Endothelial cell of umbilical vein (primary cell): ENCODE measurements around the gene CAV1. TPM values are rescaled to one million over a fixed set of nuclear protein-coding genes. Genes with fewer than 3 reads are reported as not detected.

Experiments
- BruUV-seq: library from RNA; stranded (reverse); fragments of 400-500 nt; replicated peaks from 2 replicates; lab custom pipeline; 2021; lab: Mats Ljungman, UMichigan
- CTCF ChIA-PET: fragments of 300-600, 350-600 bp; sonication (Branson Sonifier 250); formaldehyde crosslinking; loops from one replicate; lab custom pipeline; 2021; ENCODE audit warnings: antibody characterized with exemption, inconsistent platforms; lab: Charles Lee
- POLR2A ChIA-PET: fragments of 300-600, 350-600 bp; sonication (Branson Sonifier 250); formaldehyde crosslinking; loops from one replicate; lab custom pipeline; 2021; ENCODE audit warnings: antibody characterized with exemption, inconsistent platforms; lab: Charles Lee
- DNase-seq: peaks from one replicate; pipeline ENCODE4 v3.0.0-alpha.2; 2011; ENCODE audit warnings: low read depth, low spot score
- FAIRE-seq: peaks from 2 replicates; lab custom pipeline; 2011; peaks lifted over from hg19 to GRCh38; lab: Jason Lieb, UNC
- H2AFZ ChIP-seq: 2 replicates; pipeline ENCODE4 v1.6.0; 2012; ENCODE audit warnings: low read depth, low read length, control low read depth, inconsistent platforms
- H3K27ac ChIP-seq: 2 replicates; pipeline ENCODE4 v1.5.1; 2011; ENCODE audit warnings: low read depth, mild to moderate bottlenecking, control low read depth, low read length, moderate library complexity; ENCODE audit not compliant: insufficient read depth
- H3K27me3 ChIP-seq, 2 experiments: 2 replicates each; pipeline versions ENCODE4 v1.6.0 to v1.6.1; 2011; ENCODE audit warnings: low read length in 2 of 2, mixed read lengths in 1 of 2; ENCODE audit not compliant: control insufficient read depth in 2 of 2, insufficient read depth in 2 of 2
- H3K36me3 ChIP-seq, 2 experiments: 2 replicates in 1 of 2; 3 replicates in 1 of 2; pipeline ENCODE4 v1.5.1; 2011; ENCODE audit warnings: low read length in 2 of 2, mild to moderate bottlenecking in 1 of 2, moderate library complexity in 1 of 2; ENCODE audit not compliant: control insufficient read depth in 2 of 2, insufficient read depth in 2 of 2; ENCODE audit errors: extremely low read depth in 1 of 2
- H3K4me1 ChIP-seq: 3 replicates; pipeline ENCODE4 v1.5.1; 2011; ENCODE audit warnings: mild to moderate bottlenecking, low read length; ENCODE audit not compliant: control insufficient read depth, insufficient read depth; ENCODE audit errors: extremely low read depth
- H3K4me2 ChIP-seq: 2 replicates; pipeline ENCODE4 v1.6.1; 2011; ENCODE audit warnings: low read length, control low read depth, mixed read lengths; ENCODE audit not compliant: insufficient read depth
- H3K4me3 ChIP-seq, 3 experiments: fragments of 200-600 bp in 1 of 3; sonication (generic), shearing (Covaris generic) in 1 of 3; replicated peaks in 1 of 3; 2 replicates each; pipeline ENCODE4 v1.5.1; 2011 to 2016; ENCODE audit warnings: control low read depth in 3 of 3, low read length in 3 of 3, mild to moderate bottlenecking in 2 of 3, inconsistent platforms in 1 of 3, low read depth in 1 of 3, moderate library complexity in 1 of 3; ENCODE audit not compliant: insufficient read depth in 1 of 3
- H3K79me2 ChIP-seq: 2 replicates; pipeline ENCODE4 v1.6.0; 2012; ENCODE audit warnings: low read length, inconsistent platforms; ENCODE audit not compliant: control insufficient read depth, insufficient read depth
- H3K9ac ChIP-seq: replicated peaks from 2 replicates; pipeline ENCODE3; 2011; ENCODE audit warnings: low read length, control low read depth; ENCODE audit not compliant: insufficient read depth; ENCODE audit errors: extremely low read depth
- H3K9me1 ChIP-seq: replicated peaks from 3 replicates; pipeline ENCODE4 v1.6.0; 2011; ENCODE audit warnings: mild to moderate bottlenecking, low read length; ENCODE audit not compliant: control insufficient read depth, insufficient read depth; ENCODE audit errors: extremely low read depth
- H3K9me3 ChIP-seq: replicated peaks from 2 replicates; pipeline ENCODE4 v1.5.1; 2012; ENCODE audit warnings: low read length, inconsistent platforms; ENCODE audit not compliant: control insufficient read depth, insufficient read depth
- H4K20me1 ChIP-seq: replicated peaks from 2 replicates; pipeline ENCODE3; 2011; ENCODE audit warnings: mild to moderate bottlenecking, low read length; ENCODE audit not compliant: control insufficient read depth, insufficient read depth; ENCODE audit errors: extremely low read depth
- CTCF ChIP-seq, 2 donors: IDR thresholded peaks; 1 replicate in 1 of 2; 2 replicates in 1 of 2; pipeline ENCODE4 v1.5.1; 2011; ENCODE audit warnings: low read length in 2 of 2, mild to moderate bottlenecking in 2 of 2, moderate library complexity in 2 of 2, control low read depth in 1 of 2, inconsistent platforms in 1 of 2, low read depth in 1 of 2; ENCODE audit not compliant: insufficient read depth in 1 of 2; ENCODE audit errors: extremely low read depth in 1 of 2
- EZH2 ChIP-seq: IDR thresholded peaks from 2 replicates; pipeline ENCODE4 v1.6.1; 2012; ENCODE audit warnings: borderline replicate concordance, low read depth, mild to moderate bottlenecking, moderate library complexity, low read length, inconsistent platforms; ENCODE audit not compliant: severe bottlenecking
- FOS ChIP-seq: IDR thresholded peaks from 2 replicates; pipeline ENCODE4 v1.6.1; 2011; ENCODE audit warnings: mild to moderate bottlenecking, low read length, moderate library complexity, borderline replicate concordance; ENCODE audit not compliant: insufficient read depth
- GATA2 ChIP-seq: IDR thresholded peaks from 2 replicates; pipeline ENCODE4 v1.7.0; 2011; ENCODE audit warnings: low read depth, mild to moderate bottlenecking, moderate library complexity, mixed read lengths, low read length; ENCODE audit not compliant: insufficient read length, insufficient read depth
- JUN ChIP-seq: IDR thresholded peaks from 2 replicates; pipeline ENCODE4 v1.6.1; 2011; ENCODE audit warnings: borderline replicate concordance, low read depth; ENCODE audit not compliant: insufficient read length, insufficient read depth
- MYC ChIP-seq: IDR thresholded peaks from one replicate; pipeline ENCODE4 v1.6.1; 2011; ENCODE audit warnings: mild to moderate bottlenecking, low read depth, low read length
- POLR2A ChIP-seq: IDR thresholded peaks from 2 replicates; pipeline ENCODE4 v1.6.1; 2012; ENCODE audit warnings: low read depth, mild to moderate bottlenecking, control low read depth, low read length
- POLR2AphosphoS5 ChIP-seq: IDR thresholded peaks from 2 replicates; pipeline ENCODE4 v1.6.1; 2012; ENCODE audit warnings: low read depth, mild to moderate bottlenecking, control low read depth, low read length, moderate library complexity; ENCODE audit not compliant: insufficient read depth
- dilution Hi-C: fragments of 300-500 bp; cut with MboI; formaldehyde crosslinking; loops from one replicate; pipeline ENCODE4 v1.15.0; 2019; ENCODE audit warnings: low sequenced_read_pairs; ENCODE audit not compliant: extremely low pct_ligation_motif_present
- intact Hi-C: fragments of 100-400 bp; cut with micrococcal nuclease; formaldehyde crosslinking; loops from one replicate; pipeline ENCODE4 v1.10.0; 2022
- polyA plus RNA-seq, 4 experiments: library from polyadenylated mRNA; depleted of rRNA in 3 of 4; stranded (reverse) in 3 of 4; unstranded in 1 of 4; fragments of >200 nt; gene quantifications; 2 replicates each; pipeline versions ENCODE4 v1.2.1 to v1.2.3, GENCODE V29; 2011 to 2012; ENCODE audit warnings: missing spikeins in 1 of 4
- total RNA-seq: library from RNA; stranded (reverse); gene quantifications from 2 replicates; pipeline ENCODE4 v1.2.3, GENCODE V29; 2021
- TF ChIP-seq, protein P1 (sequence below): IDR thresholded peaks from 2 replicates; pipeline ENCODE4 v1.6.1; 2011; ENCODE audit not compliant: insufficient read depth, insufficient read length

CAV1 gene
- total and polyA plus RNA-seq, 2 donors (not counting 3 experiments of a cell fraction or from before 2014, with no cell fraction given), result 1,483 to 3,129 TPM

GRCh38 chr7:116551692-116552091, 26.9 kb downstream of the CAV1 start:
- no peak for FAIRE-seq
- CTCF ChIA-PET, result interaction anchor here (1.1 to 2.7 kb wide), 6 partner anchors 8 to 292 kb away, joined by 3 to 13 read pairs (median 5); no protein-coding TSS in a partner anchor
- peaks cover 43 to 63% of the 10 kb centered on the region in 2 experiments for H3K36me3 ChIP-seq

More at GRCh38 chr7:116551692-116552091, 26.9 kb downstream of the CAV1 start:
- H3K9ac ChIP-seq, result no peak overlapping the region
- no peak for DNase-seq
- H3K27ac ChIP-seq, result no peak overlapping the region
- no peaks in the 10 kb centered on the region for H3K9me1 ChIP-seq
- H3K4me2 ChIP-seq, result no peak overlapping the region
- dilution Hi-C loops, result no loop called here
- H3K79me2 ChIP-seq, result peaks cover 94% of the 10 kb centered on the region
- POLR2A ChIA-PET, result no interaction called here
- H4K20me1 ChIP-seq, result peaks cover 6% of the 10 kb centered on the region
- H3K4me1 ChIP-seq, result peaks cover 31% of the 10 kb centered on the region
- no peak overlapping the region for H2AFZ ChIP-seq
- no TSS peak for BruUV-seq
- intact Hi-C loops, result no loop called here
- no peaks in the 10 kb centered on the region for H3K9me3 ChIP-seq
- no peak for TF ChIP-seq POLR2AphosphoS5
- no peak for TF ChIP-seq JUN
- no peak for TF ChIP-seq MYC
- TF ChIP-seq POLR2A, result no peak
- no peak for TF ChIP-seq FOS
- TF ChIP-seq, protein P1, sequence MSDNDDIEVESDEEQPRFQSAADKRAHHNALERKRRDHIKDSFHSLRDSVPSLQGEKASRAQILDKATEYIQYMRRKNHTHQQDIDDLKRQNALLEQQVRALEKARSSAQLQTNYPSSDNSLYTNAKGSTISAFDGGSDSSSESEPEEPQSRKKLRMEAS, result no peak
- no peak for TF ChIP-seq EZH2
- TF ChIP-seq CTCF (IDR thresholded peaks at IDR 0.05; ENCODE audit: extremely low read depth in 1 of 2, insufficient read depth in 1 of 2, low read depth in 1 of 2, low read length in 2 of 2), result no peak
- TF ChIP-seq GATA2, result no peak
- no peaks in the 10 kb centered on the region for H3K27me3 ChIP-seq
- no peak overlapping the region for H3K4me3 ChIP-seq
